NCI-H82 treated with DMSO at 0.1 percent for 48 hours (cell line): Measurements from ENCODE around the gene TYROBP.

ENCODE experiments used
- DNase-seq: peaks from one replicate; lab custom pipeline; 2025; ENCODE audit not compliant: unreplicated experiment; lab: John Stamatoyannopoulos, UW

The TYROBP gene

GRCh38 chr19:35874392-35874930 is 33.6 kb downstream of the TYROBP start:
- DNase-seq: no peak

- no peak for DNase-seq
Observed at GRCh38 chr19:35872180-35872579, 35.9 kb downstream of the TYROBP start.

GRCh38 chr19:35871611-35872010 is 36.5 kb downstream of the TYROBP start:
- no peak for DNase-seq

GRCh38 chr19:35870798-35871197 is 37.3 kb downstream of the TYROBP start:
- no peak for DNase-seq

- peak; percentile 95 for DNase-seq
Observed at GRCh38 chr19:35870124-35870736, 37.9 kb downstream of the TYROBP start.

- peak; percentile 95 for DNase-seq
Observed at GRCh38 chr19:35869327-35870123, 38.6 kb downstream of the TYROBP start.

GRCh38 chr19:35868823-35869326 is 39.2 kb downstream of the TYROBP start:
- no peak for DNase-seq

- peak; percentile 43 for DNase-seq
Observed at GRCh38 chr19:35868172-35868822, 39.8 kb downstream of the TYROBP start, which contains the start of gene APLP1. Gene APLP1, plus strand, starts transcription at chr19:35868574. Its CDS starts 63 bp downstream, at chr19:35868637.

- no peak for DNase-seq
Observed at GRCh38 chr19:35863018-35863417, 45.1 kb downstream of the TYROBP start.

- DNase-seq: no peak
Observed at GRCh38 chr19:35862528-35862927, 45.6 kb downstream of the TYROBP start.

GRCh38 chr19:35861640-35862160 is 46.4 kb downstream of the TYROBP start:
- DNase-seq: no peak

GRCh38 chr19:35860818-35861639 is 47.1 kb downstream of the TYROBP start:
- DNase-seq: no peak

- no peak for DNase-seq
Observed at GRCh38 chr19:35860436-35860817, 47.7 kb downstream of the TYROBP start.

GRCh38 chr19:35859414-35859813 is 48.7 kb downstream of the TYROBP start:
- DNase-seq: no peak

GRCh38 chr19:35858311-35858710 is 49.8 kb downstream of the TYROBP start:
- DNase-seq: no peak

GRCh38 chr19:35856546-35857149 is 51.4 kb downstream of the TYROBP start, which contains the start of gene KIRREL2:
Gene KIRREL2, plus strand, starts transcription at chr19:35856911. Its CDS starts 209 bp downstream, at chr19:35857120.
- peak; percentile 26 for DNase-seq
